VCaP (cell line): ENCODE data around the gene SPATS1.

Experiments used
- H3K27ac ChIP-seq: fragments of 450-650 bp; 2 replicates; pipeline ENCODE4 v1.5.1; 2017
- CTCF ChIP-seq: fragments of 450-650 bp; conservative IDR thresholded peaks from 2 replicates; pipeline ENCODE4 v1.5.1; 2017; ENCODE audit warnings: mild to moderate bottlenecking, moderate library complexity

The SPATS1 gene

GRCh38 chr6:44342489-44342888 lies at the start of gene SPATS1:
SPATS1 (plus strand) TSS chr6:44342650; CDS start chr6:44343096, 446 bp downstream.
- TF ChIP-seq CTCF, result no peak
- no peak within 1 kb of the TSS for H3K27ac ChIP-seq

- TF ChIP-seq CTCF, result no peak
- no peak overlapping the region for H3K27ac ChIP-seq
Measured at GRCh38 chr6:44292661-44293365, 49.6 kb upstream of the SPATS1 start.

- no peak overlapping the region for H3K27ac ChIP-seq
- TF ChIP-seq CTCF, result no peak
Measured at GRCh38 chr6:44294832-44295791, 47.3 kb upstream of the SPATS1 start.

GRCh38 chr6:44297063-44298038 lies 45.1 kb upstream of the SPATS1 start:
- TF ChIP-seq CTCF, result no peak
- H3K27ac ChIP-seq, result peak overlapping the region; percentile 45; the same call in 1 of the 2 replicates

GRCh38 chr6:44298055-44298803 lies 44.2 kb upstream of the SPATS1 start:
- peak overlapping the region; percentile 45; the same call in 1 of the 2 replicates for H3K27ac ChIP-seq
- no peak; the same call in 1 of the 2 replicates for TF ChIP-seq CTCF

GRCh38 chr6:44298864-44299263 lies 43.6 kb upstream of the SPATS1 start:
- TF ChIP-seq CTCF, result no peak
- H3K27ac ChIP-seq, result no peak overlapping the region
